ENCODE results near the gene ARHGDIB.

The ARHGDIB gene

DNA sequence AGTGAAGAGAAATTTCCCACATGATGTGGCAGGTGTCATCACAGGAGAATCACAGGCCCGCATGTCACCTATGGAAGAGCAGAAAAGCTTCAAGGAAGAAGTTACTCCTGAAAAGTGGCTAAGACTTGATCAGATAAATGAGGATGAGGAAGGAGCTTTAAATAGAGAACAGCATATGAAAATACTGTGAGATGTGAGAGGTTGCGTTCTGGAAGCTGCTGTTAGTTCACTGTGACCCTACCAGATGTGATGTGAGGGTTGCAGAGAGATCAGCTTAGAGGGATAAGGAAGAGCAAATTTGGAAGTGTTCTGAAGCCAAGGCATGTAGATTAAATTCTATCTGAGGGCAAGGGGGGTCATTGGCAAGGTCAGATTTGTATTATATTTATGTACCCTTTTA is 40.2 kb downstream of the ARHGDIB start:
- TF ChIP-seq, protein P1, sequence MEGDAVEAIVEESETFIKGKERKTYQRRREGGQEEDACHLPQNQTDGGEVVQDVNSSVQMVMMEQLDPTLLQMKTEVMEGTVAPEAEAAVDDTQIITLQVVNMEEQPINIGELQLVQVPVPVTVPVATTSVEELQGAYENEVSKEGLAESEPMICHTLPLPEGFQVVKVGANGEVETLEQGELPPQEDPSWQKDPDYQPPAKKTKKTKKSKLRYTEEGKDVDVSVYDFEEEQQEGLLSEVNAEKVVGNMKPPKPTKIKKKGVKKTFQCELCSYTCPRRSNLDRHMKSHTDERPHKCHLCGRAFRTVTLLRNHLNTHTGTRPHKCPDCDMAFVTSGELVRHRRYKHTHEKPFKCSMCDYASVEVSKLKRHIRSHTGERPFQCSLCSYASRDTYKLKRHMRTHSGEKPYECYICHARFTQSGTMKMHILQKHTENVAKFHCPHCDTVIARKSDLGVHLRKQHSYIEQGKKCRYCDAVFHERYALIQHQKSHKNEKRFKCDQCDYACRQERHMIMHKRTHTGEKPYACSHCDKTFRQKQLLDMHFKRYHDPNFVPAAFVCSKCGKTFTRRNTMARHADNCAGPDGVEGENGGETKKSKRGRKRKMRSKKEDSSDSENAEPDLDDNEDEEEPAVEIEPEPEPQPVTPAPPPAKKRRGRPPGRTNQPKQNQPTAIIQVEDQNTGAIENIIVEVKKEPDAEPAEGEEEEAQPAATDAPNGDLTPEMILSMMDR (IDR thresholded peaks at IDR 0.05; ENCODE audit: low read depth, low read length) = no peak
- no peaks in the 10 kb centered on the region for H3K27me3 ChIP-seq
- H3K36me3 ChIP-seq = no peaks in the 10 kb centered on the region
- H3K9me3 ChIP-seq = no peaks in the 10 kb centered on the region
- H3K4me1 ChIP-seq = no peaks in the 10 kb centered on the region
- no peak overlapping the region for H3K4me3 ChIP-seq (ENCODE audit: low read depth, low read length)
- no peak for DNase-seq

DNA sequence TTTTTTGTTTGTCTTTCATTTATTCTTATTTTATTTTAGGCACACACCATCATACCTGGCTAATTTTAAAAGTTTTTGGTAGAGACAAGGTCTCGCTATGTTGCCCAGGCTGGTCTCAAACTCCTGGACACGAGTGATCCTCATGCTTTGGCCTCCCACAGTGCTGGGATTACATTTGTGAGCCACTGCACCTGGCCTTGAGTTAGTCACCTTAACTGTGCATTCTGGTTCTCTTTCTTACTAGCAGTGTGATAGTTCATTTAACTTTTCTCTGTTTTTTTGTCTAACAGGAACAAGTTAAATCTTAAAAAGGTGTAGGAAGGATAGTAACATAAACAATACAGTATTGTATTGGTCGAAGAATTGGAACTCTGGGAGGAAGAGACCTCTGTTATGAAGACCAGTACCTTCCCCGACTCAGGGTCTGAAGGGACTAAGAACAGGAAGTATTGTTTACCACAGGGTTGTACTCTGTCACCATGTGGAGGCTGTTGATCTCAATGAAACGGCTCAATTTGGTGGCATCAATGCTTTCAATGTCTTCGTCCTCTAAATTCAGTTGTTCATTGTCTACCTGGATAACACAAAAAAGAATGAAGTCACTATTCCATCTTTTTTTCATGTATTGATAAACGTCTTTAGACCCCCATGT is 40.8 kb downstream of the ARHGDIB start:
- Histone ChIP-seq H3K36me3 (no peaks in the 10 kb centered on the region), H3K27me3 (no peaks in the 10 kb centered on the region), H3K9me3 (no peaks in the 10 kb centered on the region), H3K4me1 (no peaks in the 10 kb centered on the region), H3K4me3 (ENCODE audit: low read depth, low read length) (no peak overlapping the region)
- TF ChIP-seq, protein P1 (IDR thresholded peaks at IDR 0.05; ENCODE audit: low read depth, low read length) = no peak
- no peak for DNase-seq

DNA sequence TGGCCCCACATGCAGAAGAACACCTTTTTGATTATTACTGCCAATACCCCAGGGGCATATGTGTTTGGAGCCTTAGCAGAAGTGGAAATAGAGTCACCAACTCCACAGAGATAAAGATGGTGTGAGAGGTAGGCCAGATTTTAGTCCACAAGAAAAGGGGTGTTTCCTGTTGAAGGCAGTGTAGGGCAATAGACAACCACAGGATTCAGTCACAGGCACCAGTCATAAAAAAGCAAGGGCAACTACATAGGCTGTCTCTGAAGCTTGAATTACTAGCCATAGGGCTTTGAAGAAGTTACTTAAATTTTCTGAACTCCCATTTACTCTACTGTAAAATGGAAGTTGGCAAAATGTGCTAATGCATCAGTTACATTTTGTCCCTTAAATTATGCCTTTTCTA is 41.9 kb downstream of the ARHGDIB start:
- TF ChIP-seq, protein P1 (IDR thresholded peaks at IDR 0.05; ENCODE audit: low read depth, low read length) = no peak
- no peaks in the 10 kb centered on the region for H3K9me3 ChIP-seq
- no peaks in the 10 kb centered on the region for H3K4me1 ChIP-seq
- DNase-seq = no peak
- H3K27me3 ChIP-seq = no peaks in the 10 kb centered on the region
- no peaks in the 10 kb centered on the region for H3K36me3 ChIP-seq
- H3K4me3 ChIP-seq (ENCODE audit: low read depth, low read length) = no peak overlapping the region

DNA sequence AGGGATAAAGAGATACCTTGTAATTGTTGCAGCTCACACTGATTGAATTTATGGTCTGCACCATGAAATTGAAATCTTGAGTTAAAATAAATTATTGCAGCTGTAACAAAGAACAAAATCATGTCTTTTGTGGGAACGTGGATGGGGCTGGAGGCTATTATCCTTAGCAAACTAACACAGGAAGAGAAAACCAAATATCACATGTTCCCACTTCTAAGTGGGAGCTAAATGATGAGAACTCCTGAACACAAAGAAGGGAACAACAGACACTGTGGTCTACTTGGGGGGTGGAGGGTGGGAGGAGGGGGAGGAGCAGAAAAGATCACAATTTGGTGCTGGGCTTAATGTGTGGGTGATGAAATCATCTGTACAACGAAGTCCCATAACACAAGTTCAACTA is 45.7 kb downstream of the ARHGDIB start:
- H3K27me3 ChIP-seq = no peaks in the 10 kb centered on the region
- TF ChIP-seq, protein P1 (IDR thresholded peaks at IDR 0.05; ENCODE audit: low read depth, low read length) = no peak
- DNase-seq = no peak
- H3K4me3 ChIP-seq (ENCODE audit: low read depth, low read length) = no peak overlapping the region
- H3K9me3 ChIP-seq = no peaks in the 10 kb centered on the region
- H3K36me3 ChIP-seq = no peaks in the 10 kb centered on the region
- H3K4me1 ChIP-seq = no peaks in the 10 kb centered on the region

DNA sequence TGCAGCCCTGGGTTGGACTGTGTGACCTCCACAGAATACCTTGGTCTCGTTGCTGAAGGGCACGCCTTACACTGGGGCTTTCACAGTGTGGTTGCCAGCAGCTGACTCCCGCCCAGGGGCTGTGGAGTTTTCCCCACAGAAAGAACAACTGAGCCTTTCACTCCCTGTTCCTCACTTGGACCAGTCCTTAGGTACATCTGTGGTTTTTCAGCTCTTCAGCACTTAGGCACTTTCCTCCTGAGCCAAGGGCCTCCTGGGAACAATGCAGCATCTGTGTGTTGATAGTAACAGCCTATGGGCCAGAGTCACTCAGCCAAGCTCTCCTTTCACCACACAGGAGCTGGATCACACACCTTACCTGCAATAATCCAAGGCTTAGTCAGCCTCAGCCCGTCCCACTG is 48.0 kb downstream of the ARHGDIB start:
- no peaks in the 10 kb centered on the region for H3K9me3 ChIP-seq
- TF ChIP-seq, protein P1 (IDR thresholded peaks at IDR 0.05; ENCODE audit: low read depth, low read length) = no peak
- H3K36me3 ChIP-seq = no peaks in the 10 kb centered on the region
- no peaks in the 10 kb centered on the region for H3K27me3 ChIP-seq
- H3K4me1 ChIP-seq = no peaks in the 10 kb centered on the region
- DNase-seq = no peak
- H3K4me3 ChIP-seq (ENCODE audit: low read depth, low read length) = no peak overlapping the region

DNA sequence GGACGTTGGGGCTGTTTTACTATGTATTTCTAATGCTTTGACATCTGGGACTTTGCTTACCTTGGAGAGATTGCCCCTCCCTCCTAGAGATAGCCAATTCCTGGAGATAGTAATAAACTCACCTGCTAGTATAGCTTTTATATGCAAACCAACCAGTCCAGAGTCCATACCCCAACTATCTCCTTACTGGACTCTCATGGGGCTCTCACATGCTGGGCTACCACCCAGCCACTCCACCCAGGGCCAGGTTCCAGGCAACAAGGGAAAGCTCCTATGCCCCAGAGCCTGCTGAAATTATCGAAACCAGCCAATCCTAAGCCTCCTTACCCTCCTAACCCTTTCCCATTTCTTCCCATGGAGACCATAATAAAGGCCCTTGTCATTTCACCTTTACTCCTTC is 50.3 kb downstream of the ARHGDIB start:
- Histone ChIP-seq H3K9me3 (no peaks in the 10 kb centered on the region), H3K27me3 (no peaks in the 10 kb centered on the region), H3K36me3 (no peaks in the 10 kb centered on the region), H3K4me3 (ENCODE audit: low read depth, low read length) (no peak overlapping the region), H3K4me1 (no peaks in the 10 kb centered on the region)
- no peak for DNase-seq
- TF ChIP-seq, protein P1 (IDR thresholded peaks at IDR 0.05; ENCODE audit: low read depth, low read length) = no peak

Measured in BE2C (cell line).